Choroid plexus epithelial cell (primary cell): ENCODE data around the gene GPS1.
A peak's percentile ranks its signal among the peaks of the same experiment; 100 is the strongest.

Experiments used
- DNase-seq: peaks from one replicate; pipeline ENCODE4 v3.0.0-alpha.2; 2010; ENCODE audit warnings: low read depth
- H3K4me3 ChIP-seq: 2 replicates; pipeline ENCODE4 v1.5.1; 2011; ENCODE audit warnings: low read depth, mild to moderate bottlenecking, control low read depth, low read length, moderate library complexity
- TF ChIP-seq, protein P1 (sequence below): conservative IDR thresholded peaks from 2 replicates; pipeline ENCODE4 v1.5.1; 2011; ENCODE audit warnings: low read depth, mild to moderate bottlenecking, control low read depth, inconsistent platforms, low read length, moderate library complexity

The GPS1 gene

DNA sequence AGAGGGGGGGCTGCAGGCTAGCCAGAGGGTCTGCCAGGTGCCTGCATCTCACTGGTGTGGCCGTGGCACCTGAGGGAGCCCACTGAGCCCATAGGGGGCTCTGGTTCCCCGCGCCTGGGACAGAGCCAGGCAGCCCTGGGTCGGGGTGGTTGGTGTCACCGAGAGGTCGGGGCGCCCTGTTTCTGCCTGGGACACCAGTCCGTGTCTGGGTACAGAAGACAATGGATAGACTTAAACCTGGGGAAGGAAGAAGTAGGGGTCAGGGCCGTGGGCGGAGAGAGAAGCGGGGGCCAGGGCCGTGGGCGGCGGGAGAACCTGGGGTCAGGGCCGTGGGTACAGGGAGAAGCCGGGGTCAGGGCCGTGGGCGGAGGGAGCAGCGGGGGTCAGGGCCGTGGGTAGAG lies 3.1 kb upstream of the GPS1 start:
- TF ChIP-seq, protein P1, sequence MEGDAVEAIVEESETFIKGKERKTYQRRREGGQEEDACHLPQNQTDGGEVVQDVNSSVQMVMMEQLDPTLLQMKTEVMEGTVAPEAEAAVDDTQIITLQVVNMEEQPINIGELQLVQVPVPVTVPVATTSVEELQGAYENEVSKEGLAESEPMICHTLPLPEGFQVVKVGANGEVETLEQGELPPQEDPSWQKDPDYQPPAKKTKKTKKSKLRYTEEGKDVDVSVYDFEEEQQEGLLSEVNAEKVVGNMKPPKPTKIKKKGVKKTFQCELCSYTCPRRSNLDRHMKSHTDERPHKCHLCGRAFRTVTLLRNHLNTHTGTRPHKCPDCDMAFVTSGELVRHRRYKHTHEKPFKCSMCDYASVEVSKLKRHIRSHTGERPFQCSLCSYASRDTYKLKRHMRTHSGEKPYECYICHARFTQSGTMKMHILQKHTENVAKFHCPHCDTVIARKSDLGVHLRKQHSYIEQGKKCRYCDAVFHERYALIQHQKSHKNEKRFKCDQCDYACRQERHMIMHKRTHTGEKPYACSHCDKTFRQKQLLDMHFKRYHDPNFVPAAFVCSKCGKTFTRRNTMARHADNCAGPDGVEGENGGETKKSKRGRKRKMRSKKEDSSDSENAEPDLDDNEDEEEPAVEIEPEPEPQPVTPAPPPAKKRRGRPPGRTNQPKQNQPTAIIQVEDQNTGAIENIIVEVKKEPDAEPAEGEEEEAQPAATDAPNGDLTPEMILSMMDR = no peak
- H3K4me3 ChIP-seq = no peak overlapping the region
- no peak for DNase-seq

- TF ChIP-seq, protein P1 = no peak
- DNase-seq = no peak
- no peak overlapping the region for H3K4me3 ChIP-seq
Measured at GRCh38 chr17:82049106-82049505, 2.6 kb upstream of the GPS1 start.

DNA sequence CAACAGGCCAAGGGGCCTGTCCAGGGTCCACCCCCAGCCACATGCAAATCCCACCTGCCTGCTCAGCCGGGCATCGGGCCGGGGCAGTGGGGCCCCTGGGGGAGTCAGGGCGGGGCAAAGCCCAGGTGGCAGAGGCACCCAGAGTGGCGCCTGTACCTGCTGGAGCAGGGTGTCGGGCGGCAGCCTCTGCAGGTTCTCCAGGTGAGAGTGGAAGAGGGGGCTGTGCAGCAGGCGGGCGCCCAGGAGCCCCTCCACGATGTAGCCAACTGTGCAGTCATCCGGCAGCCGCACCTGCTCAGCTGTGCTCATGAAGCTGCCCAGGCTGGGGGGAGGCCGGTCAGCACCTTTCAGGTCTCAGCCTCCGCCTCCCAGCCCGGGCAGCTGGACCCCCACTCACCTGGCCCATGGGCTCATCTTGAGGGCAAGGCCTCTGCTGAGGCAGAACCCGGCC lies 2.2 kb upstream of the GPS1 start:
- no peak overlapping the region for H3K4me3 ChIP-seq
- no peak for DNase-seq
- TF ChIP-seq, protein P1 = no peak

DNA sequence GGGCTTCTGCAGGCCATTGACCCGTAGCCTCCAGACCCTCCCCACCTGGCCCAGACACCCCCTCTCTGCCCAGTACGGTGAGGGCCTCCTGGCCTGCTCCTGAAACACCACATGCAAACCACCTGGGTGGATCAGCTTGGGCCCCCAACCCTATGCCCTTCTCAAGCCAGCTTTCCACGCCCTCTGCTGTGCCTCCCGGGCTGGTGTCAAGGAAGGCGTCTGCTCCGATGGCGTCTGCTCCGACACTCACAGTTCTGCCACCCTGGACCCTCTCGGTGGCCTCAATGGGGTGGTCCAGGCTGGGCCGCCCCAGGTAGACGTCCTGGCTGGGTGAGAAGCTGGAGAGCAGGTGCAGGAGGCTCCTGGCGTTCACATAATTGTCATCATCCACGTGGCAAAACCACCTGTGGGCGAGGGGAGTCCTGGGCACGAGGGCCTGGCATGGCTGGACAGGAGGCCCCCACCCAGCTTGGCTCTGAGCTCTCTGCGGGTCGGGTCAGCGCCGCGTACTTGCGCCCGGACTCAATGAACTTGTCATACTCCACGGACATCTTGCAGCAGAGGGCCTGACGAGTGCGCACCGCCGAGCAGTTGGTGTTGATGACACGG lies 1.4 kb upstream of the GPS1 start:
- DNase-seq = no peak
- TF ChIP-seq, protein P1 = no peak
- H3K4me3 ChIP-seq = peak overlapping the region; percentile 77

- TF ChIP-seq, protein P1 = no peak
- H3K4me3 ChIP-seq = peak overlapping the region; percentile 77
- DNase-seq = no peak
Measured at GRCh38 chr17:82050761-82051641, 697 bp upstream of the GPS1 start.

DNA sequence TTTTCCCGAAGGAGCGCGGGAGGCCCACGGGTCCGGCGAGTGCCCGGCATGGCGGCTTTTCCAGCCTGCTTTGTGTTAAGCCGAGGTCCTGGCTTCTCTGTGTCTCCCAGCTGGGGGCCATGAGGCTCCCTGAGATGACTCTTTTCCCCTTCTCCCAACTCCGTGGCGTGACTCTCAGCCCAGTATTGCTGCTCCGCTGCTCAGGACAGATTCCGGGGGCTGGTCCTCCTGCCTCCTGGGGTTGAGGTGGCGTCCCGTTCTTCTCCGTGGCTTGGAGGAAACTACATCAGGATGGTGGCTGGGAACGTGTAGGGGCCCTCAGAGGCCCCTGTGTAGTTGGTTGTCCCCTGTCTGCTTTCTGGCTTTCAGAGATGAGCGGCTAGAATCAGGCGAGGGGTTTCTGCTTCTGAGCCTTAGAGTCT lies 951 bp downstream of the GPS1 start:
- peak overlapping the region; percentile 77 for H3K4me3 ChIP-seq
- TF ChIP-seq, protein P1 = no peak
- DNase-seq = no peak

DNA sequence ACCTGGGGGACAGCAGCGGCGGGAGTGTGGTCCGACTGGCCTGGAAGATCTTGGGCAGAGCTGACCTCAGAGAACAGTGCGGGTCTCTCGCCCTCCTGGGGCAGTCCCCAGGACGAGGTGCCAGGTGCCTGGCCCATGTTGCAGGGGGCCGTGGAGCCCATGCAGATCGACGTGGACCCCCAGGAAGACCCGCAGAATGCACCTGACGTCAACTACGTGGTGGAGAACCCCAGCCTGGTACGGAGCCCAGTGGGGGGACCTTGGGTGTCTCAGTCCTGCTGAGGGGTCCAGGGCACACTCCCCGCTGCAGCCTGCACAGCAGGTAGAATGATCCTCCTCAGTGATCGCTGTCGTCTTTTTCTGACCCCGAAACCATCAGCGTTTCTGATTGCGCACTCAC lies 1.4 kb downstream of the GPS1 start:
- TF ChIP-seq, protein P1 = no peak
- H3K4me3 ChIP-seq = peak overlapping the region; percentile 77
- no peak for DNase-seq
